Chondrocyte (in vitro differentiated cells): ENCODE measurements around the gene ZNF710. TPM values are rescaled to one million over a fixed set of nuclear protein-coding genes. Genes with fewer than 3 reads are reported as not detected.

Experiments used
- DNase-seq: peaks from one replicate; pipeline ENCODE4 v3.0.0; 2021; ENCODE audit warnings: mixed read lengths, low spot score
- H3K27ac Mint-ChIP-seq: one replicate; pipeline ENCODE4 v1.8.0; 2021; ENCODE audit warnings: mild to moderate bottlenecking, moderate library complexity, mixed read lengths; ENCODE audit not compliant: unreplicated experiment
- H3K27me3 Mint-ChIP-seq: 2 replicates; pipeline ENCODE4 v1.8.0; 2021; ENCODE audit warnings: low read depth, mixed read lengths
- H3K36me3 Mint-ChIP-seq: 2 replicates; pipeline ENCODE4 v1.8.0; 2021; ENCODE audit warnings: low read depth, mixed read lengths
- H3K4me1 Mint-ChIP-seq: 2 replicates; pipeline ENCODE4 v1.8.0; 2021; ENCODE audit warnings: low read depth, mild to moderate bottlenecking, mixed read lengths
- H3K4me3 Mint-ChIP-seq: one replicate; pipeline ENCODE4 v1.8.0; 2021; ENCODE audit warnings: mild to moderate bottlenecking, moderate library complexity, mixed read lengths; ENCODE audit not compliant: unreplicated experiment
- H3K9me3 Mint-ChIP-seq: 2 replicates; pipeline ENCODE4 v1.8.0; 2021; ENCODE audit warnings: low read depth, mixed read lengths
- total RNA-seq: library from RNA; stranded (reverse); gene quantifications from 3 replicates; pipeline ENCODE4 v1.2.1, GENCODE V29; 2021
- TF ChIP-seq, protein P1 (sequence below): fragments of 200-600 bp; sonication (generic); IDR thresholded peaks from 2 replicates; pipeline ENCODE4 v1.5.0; 2021; ENCODE audit warnings: antibody characterized with exemption, mild to moderate bottlenecking, moderate library complexity

ZNF710 gene
- total RNA-seq, 1 donor from 2014 or later, result 12.9 TPM

DNA sequence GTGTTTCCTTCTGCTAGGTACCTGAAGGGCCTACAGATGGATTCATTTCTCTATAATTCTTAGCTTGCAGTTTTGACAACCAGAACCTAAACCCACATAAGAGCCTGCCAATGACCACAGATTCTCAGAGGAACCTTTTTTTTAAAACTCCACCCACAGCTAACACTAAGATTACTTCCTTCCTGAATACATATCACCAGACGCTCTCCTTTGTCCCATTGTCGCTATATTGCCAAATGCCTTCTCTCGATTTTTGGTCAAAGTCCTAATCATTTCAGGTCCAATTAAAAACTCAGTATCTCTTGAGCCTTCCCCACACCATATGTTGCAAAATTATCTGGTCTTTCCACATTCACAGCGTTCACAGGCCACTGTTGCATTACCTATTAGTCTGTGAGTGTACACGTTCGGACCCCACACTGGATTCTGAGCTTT is 12.4 kb downstream of the ZNF710 start:
- H3K9me3 Mint-ChIP-seq, result peaks cover 12% of the 10 kb centered on the region
- peaks cover 8% of the 10 kb centered on the region for H3K36me3 Mint-ChIP-seq
- H3K27me3 Mint-ChIP-seq, result no peaks in the 10 kb centered on the region
- H3K4me1 Mint-ChIP-seq, result no peaks in the 10 kb centered on the region
- no peak overlapping the region for H3K4me3 Mint-ChIP-seq
- TF ChIP-seq, protein P1, sequence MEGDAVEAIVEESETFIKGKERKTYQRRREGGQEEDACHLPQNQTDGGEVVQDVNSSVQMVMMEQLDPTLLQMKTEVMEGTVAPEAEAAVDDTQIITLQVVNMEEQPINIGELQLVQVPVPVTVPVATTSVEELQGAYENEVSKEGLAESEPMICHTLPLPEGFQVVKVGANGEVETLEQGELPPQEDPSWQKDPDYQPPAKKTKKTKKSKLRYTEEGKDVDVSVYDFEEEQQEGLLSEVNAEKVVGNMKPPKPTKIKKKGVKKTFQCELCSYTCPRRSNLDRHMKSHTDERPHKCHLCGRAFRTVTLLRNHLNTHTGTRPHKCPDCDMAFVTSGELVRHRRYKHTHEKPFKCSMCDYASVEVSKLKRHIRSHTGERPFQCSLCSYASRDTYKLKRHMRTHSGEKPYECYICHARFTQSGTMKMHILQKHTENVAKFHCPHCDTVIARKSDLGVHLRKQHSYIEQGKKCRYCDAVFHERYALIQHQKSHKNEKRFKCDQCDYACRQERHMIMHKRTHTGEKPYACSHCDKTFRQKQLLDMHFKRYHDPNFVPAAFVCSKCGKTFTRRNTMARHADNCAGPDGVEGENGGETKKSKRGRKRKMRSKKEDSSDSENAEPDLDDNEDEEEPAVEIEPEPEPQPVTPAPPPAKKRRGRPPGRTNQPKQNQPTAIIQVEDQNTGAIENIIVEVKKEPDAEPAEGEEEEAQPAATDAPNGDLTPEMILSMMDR, result no peak
- no peak for DNase-seq
- H3K27ac Mint-ChIP-seq, result no peak overlapping the region

DNA sequence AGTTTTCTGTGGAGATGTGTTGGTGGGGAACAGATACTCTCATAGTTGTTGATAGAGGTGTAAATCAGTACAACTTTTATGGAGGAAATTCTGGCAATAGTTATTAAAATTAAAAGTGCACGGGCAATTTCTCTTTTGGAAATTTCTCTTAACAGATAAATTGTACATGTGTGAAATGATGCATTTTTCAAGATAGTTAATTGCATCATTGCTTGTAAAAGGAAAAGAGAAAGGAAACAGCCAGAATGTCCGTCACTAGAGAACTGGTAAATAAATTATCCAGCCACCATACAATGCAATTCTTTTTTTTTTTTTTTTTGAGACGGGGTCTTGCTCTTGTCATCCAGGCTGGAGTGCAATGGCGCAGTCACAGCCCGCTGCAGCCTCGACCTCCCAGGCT is 14.2 kb downstream of the ZNF710 start:
- TF ChIP-seq, protein P1, result no peak
- H3K36me3 Mint-ChIP-seq, result peaks cover 5% of the 10 kb centered on the region
- H3K9me3 Mint-ChIP-seq, result peaks cover 7% of the 10 kb centered on the region
- H3K4me1 Mint-ChIP-seq, result no peaks in the 10 kb centered on the region
- no peak for DNase-seq
- H3K4me3 Mint-ChIP-seq, result no peak overlapping the region
- no peaks in the 10 kb centered on the region for H3K27me3 Mint-ChIP-seq
- no peak overlapping the region for H3K27ac Mint-ChIP-seq

DNA sequence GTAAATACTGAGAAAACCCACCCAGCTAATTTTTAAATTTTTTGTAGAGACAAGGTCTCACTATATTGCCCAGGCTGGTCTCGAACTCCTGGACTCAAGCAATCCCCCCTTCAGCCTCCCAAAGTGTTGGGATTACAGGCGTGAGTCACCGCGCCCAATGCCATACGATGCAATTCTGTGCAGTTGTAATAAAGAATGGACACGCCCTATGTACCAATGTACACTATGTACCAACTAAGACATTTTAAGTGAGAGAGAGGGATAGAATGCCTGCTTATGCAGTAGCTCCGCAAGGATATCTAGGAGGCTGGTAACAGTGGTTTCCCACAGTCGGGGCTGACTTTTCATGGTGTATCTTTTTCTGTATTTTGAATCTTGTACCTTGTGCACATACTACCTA is 14.6 kb downstream of the ZNF710 start:
- H3K27me3 Mint-ChIP-seq, result no peaks in the 10 kb centered on the region
- H3K4me3 Mint-ChIP-seq, result no peak overlapping the region
- H3K4me1 Mint-ChIP-seq, result no peaks in the 10 kb centered on the region
- no peak overlapping the region for H3K27ac Mint-ChIP-seq
- H3K9me3 Mint-ChIP-seq, result peaks cover 7% of the 10 kb centered on the region
- H3K36me3 Mint-ChIP-seq, result peaks cover 5% of the 10 kb centered on the region
- TF ChIP-seq, protein P1, result no peak
- DNase-seq, result no peak

DNA sequence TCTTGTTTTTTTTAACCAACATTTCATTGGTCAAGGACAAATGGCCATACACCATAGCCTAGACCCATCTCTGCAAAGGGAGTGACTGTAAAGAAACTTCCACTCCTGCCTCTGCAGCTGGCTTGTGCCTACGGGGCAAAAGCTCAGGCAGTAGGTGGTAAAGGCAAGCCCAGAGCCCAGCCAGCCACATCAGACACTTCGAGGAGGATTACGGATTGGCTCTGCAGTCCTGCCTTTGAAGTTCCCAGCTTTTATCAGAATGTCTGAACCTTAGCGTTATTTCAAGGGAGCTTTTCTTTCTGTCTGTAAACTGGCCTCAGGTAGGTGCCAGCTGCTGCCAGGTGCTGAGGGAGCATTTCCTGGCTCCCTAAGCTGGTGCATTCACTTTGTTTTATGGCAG is 15.6 kb downstream of the ZNF710 start:
- TF ChIP-seq, protein P1, result no peak
- Mint-ChIP-seq H3K4me3 (no peak overlapping the region), H3K36me3 (peaks cover 1% of the 10 kb centered on the region), H3K27me3 (no peaks in the 10 kb centered on the region), H3K27ac (no peak overlapping the region), H3K9me3 (peaks cover under 1% of the 10 kb centered on the region), H3K4me1 (no peaks in the 10 kb centered on the region)
- no peak for DNase-seq

DNA sequence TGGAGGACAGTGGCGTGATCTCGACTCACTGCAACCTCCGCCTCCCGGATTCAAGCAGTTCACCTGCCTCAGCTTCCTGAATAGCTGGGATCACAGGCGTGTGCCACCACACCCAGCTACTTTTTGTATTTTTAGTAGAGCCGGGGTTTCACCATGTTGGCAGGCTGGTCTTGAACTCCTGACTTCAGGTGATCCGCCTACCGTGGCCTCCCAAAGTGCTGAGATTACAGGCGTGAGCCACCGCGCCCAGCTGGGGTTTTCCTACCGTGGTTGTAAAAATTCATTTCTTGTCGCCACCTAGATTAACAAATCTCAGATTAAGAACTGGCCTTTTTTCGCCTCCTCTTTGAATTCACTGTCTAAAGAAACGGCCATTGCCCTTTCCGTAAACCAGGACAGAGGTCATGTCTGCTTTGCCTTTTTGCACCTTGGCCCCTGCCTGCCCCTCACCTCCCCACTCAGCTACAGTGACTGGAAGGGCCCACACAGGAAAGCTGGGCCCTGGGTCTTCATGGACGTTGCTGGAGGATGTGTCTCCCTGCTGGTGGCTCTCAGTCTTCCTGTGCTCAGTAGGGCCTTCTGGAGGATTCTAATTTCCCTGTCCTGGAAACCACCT is 17.2 kb downstream of the ZNF710 start:
- Mint-ChIP-seq H3K4me3 (no peak overlapping the region), H3K36me3 (no peaks in the 10 kb centered on the region), H3K27me3 (no peaks in the 10 kb centered on the region), H3K4me1 (no peaks in the 10 kb centered on the region), H3K27ac (no peak overlapping the region), H3K9me3 (no peaks in the 10 kb centered on the region)
- no peak for DNase-seq
- TF ChIP-seq, protein P1, result no peak
